Measurements from ENCODE around the gene FASTKD3. TPM values are rescaled to one million over a fixed set of nuclear protein-coding genes. Genes with fewer than 3 reads are reported as not detected.

Gene FASTKD3
- total and polyA plus RNA-seq, 2 donors (not counting 1 experiment from before 2014, with no cell fraction given), result 6.6 to 10.0 TPM

- Histone ChIP-seq H3K36me3 (replicated peaks in 1 of 2; ENCODE audit: control extremely low read depth in 1 of 2, control insufficient read depth in 1 of 2, extremely low read depth in 1 of 2, insufficient read depth in 2 of 2, low read length in 1 of 2) (peaks cover 18 to 52% of the 10 kb centered on the region in 2 experiments), H3K27ac (ENCODE audit: low read length in 2 of 2) (no peak overlapping the region), H3K9ac (ENCODE audit: low read length) (no peak overlapping the region), H2AFZ (ENCODE audit: insufficient read depth, low read depth, low read length, poor library complexity, severe bottlenecking) (no peak overlapping the region), H3K27me3 (replicated peaks in 1 of 4; ENCODE audit: control extremely low read depth in 1 of 4, control insufficient read depth in 3 of 4, insufficient read depth in 4 of 4, low read length in 3 of 4) (no peaks in the 10 kb centered on the region), H3K4me3 (ENCODE audit: control extremely low read depth in 1 of 5, extremely low read depth in 1 of 5, insufficient read depth in 1 of 5, low read depth in 2 of 5, low read length in 4 of 5) (no peak overlapping the region), H3K9me3 (ENCODE audit: control extremely low read depth in 1 of 3, control insufficient read depth in 2 of 3, insufficient read depth in 1 of 3, low read length in 2 of 3) (no peaks in the 10 kb centered on the region), H3K4me2 (replicated peaks; ENCODE audit: low read depth, low read length, poor library complexity, severe bottlenecking) (no peak overlapping the region), H4K20me1 (ENCODE audit: control insufficient read depth, insufficient read depth, low read length, poor library complexity, severe bottlenecking) (peaks cover 6% of the 10 kb centered on the region), H3K79me2 (ENCODE audit: control insufficient read depth, insufficient read depth, low read length) (no peaks in the 10 kb centered on the region), H3K4me1 (ENCODE audit: control insufficient read depth in 2 of 2, insufficient read depth in 2 of 2, low read length in 2 of 2) (no peaks in the 10 kb centered on the region)
- Mint-ChIP-seq H3K27me3 (no peaks in the 10 kb centered on the region), H3K4me3 (no peak overlapping the region), H3K4me1 (no peaks in the 10 kb centered on the region), H3K27ac (no peak overlapping the region), H3K9me3 (ENCODE audit: insufficient read depth) (no peaks in the 10 kb centered on the region)
- 0% methylated on average over 1 of the region's 7 CpGs for WGBS (ENCODE audit: insufficient coverage)
- DNase-seq (peak; percentile 50), ATAC-seq (ENCODE audit: low read depth) (no peak)
- CTCF ChIA-PET, result interaction anchor here (0.8 to 2.3 kb wide), 9 partner anchors 9 to 1321 kb away, joined by 3 to 14 read pairs (median 8); partner anchors contain the start of genes FASTKD3 and MTRR
- POLR2A ChIA-PET, result no interaction called here
- TF ChIP-seq EZH2 (IDR thresholded peaks at IDR 0.05; ENCODE audit: borderline replicate concordance, insufficient read depth, low read depth, low read length, poor library complexity, severe bottlenecking), result no peak
- TF ChIP-seq CTCF (IDR thresholded peaks at IDR 0.05), result peak; percentile 73
- intact Hi-C loops (cut with micrococcal nuclease), result loop anchor here (5.0 kb wide), 1 partner anchor 1320 kb away; no protein-coding TSS in a partner anchor
Measured at GRCh38 chr5:7886849-7887475, 18.1 kb upstream of the FASTKD3 start.

- Histone ChIP-seq H3K79me2 (ENCODE audit: control insufficient read depth, insufficient read depth, low read length) (peaks cover 4% of the 10 kb centered on the region), H3K4me2 (replicated peaks; ENCODE audit: low read depth, low read length, poor library complexity, severe bottlenecking) (no peak overlapping the region), H4K20me1 (ENCODE audit: control insufficient read depth, insufficient read depth, low read length, poor library complexity, severe bottlenecking) (peaks cover 15% of the 10 kb centered on the region), H2AFZ (ENCODE audit: insufficient read depth, low read depth, low read length, poor library complexity, severe bottlenecking) (no peak overlapping the region), H3K4me3 (ENCODE audit: control extremely low read depth in 1 of 5, extremely low read depth in 1 of 5, insufficient read depth in 1 of 5, low read depth in 2 of 5, low read length in 4 of 5) (no peak overlapping the region), H3K4me1 (ENCODE audit: control insufficient read depth in 2 of 2, insufficient read depth in 2 of 2, low read length in 2 of 2) (no peaks in the 10 kb centered on the region), H3K27ac (ENCODE audit: low read length in 2 of 2) (no peak overlapping the region), H3K9me3 (ENCODE audit: control extremely low read depth in 1 of 3, control insufficient read depth in 2 of 3, insufficient read depth in 1 of 3, low read length in 2 of 3) (no peaks in the 10 kb centered on the region), H3K36me3 (replicated peaks in 1 of 2; ENCODE audit: control extremely low read depth in 1 of 2, control insufficient read depth in 1 of 2, extremely low read depth in 1 of 2, insufficient read depth in 2 of 2, low read length in 1 of 2) (peaks cover 15 to 65% of the 10 kb centered on the region in 2 experiments), H3K27me3 (replicated peaks in 1 of 4; ENCODE audit: control extremely low read depth in 1 of 4, control insufficient read depth in 3 of 4, insufficient read depth in 4 of 4, low read length in 3 of 4) (no peaks in the 10 kb centered on the region), H3K9ac (ENCODE audit: low read length) (no peak overlapping the region)
- CTCF ChIA-PET, result interaction anchor here (0.8 kb wide), 1 partner anchor 39 kb away, joined by 4 read pairs; no protein-coding TSS in a partner anchor
- Mint-ChIP-seq H3K4me1 (no peaks in the 10 kb centered on the region), H3K4me3 (no peak overlapping the region), H3K27ac (no peak overlapping the region), H3K27me3 (no peaks in the 10 kb centered on the region), H3K9me3 (ENCODE audit: insufficient read depth) (no peaks in the 10 kb centered on the region)
- ATAC-seq (ENCODE audit: low read depth) (no peak), DNase-seq (no peak)
- WGBS (ENCODE audit: insufficient coverage), result no CpG with 5 or more reads among the region's 5 CpGs
- POLR2A ChIA-PET, result no interaction called here
- TF ChIP-seq CTCF (IDR thresholded peaks at IDR 0.05), result no peak
- TF ChIP-seq EZH2 (IDR thresholded peaks at IDR 0.05; ENCODE audit: borderline replicate concordance, insufficient read depth, low read depth, low read length, poor library complexity, severe bottlenecking), result no peak
- intact Hi-C loops (cut with micrococcal nuclease), result loop anchor here (5.0 kb wide), 1 partner anchor 1323 kb away; no protein-coding TSS in a partner anchor
Measured at GRCh38 chr5:7884491-7885267, 15.8 kb upstream of the FASTKD3 start.
